ENCODE measurements around the gene PMF1. TPM values are rescaled to one million over a fixed set of nuclear protein-coding genes. Genes with fewer than 3 reads are reported as not detected.

The PMF1 gene
- total and polyA plus RNA-seq, 2 donors from 2014 or later = 65.6 to 110 TPM

GRCh38 chr1:156172696-156173470, 39.9 kb upstream of the PMF1 start:
- no peak overlapping the region for H3K27ac ChIP-seq (ENCODE audit: low read depth in 2 of 2, low read length in 2 of 2)
- DNase-seq = no peak

GRCh38 chr1:156176610-156177210, 36.1 kb upstream of the PMF1 start:
- Histone ChIP-seq H3K9ac (ENCODE audit: low read length in 3 of 3) (no peak overlapping the region), H3K27ac (ENCODE audit: low read depth in 2 of 2, low read length in 2 of 2) (no peak overlapping the region), H3K9me3 (ENCODE audit: control insufficient read depth in 2 of 3, insufficient read depth in 1 of 3, low read length in 3 of 3) (no peaks in the 10 kb centered on the region), H3K4me3 (ENCODE audit: low read length in 3 of 3) (no peak overlapping the region), H3K27me3 (ENCODE audit: control insufficient read depth, insufficient read depth, low read length) (no peaks in the 10 kb centered on the region), H3K4me1 (ENCODE audit: control insufficient read depth in 2 of 3, insufficient read depth in 2 of 3, low read depth in 1 of 3, low read length in 3 of 3) (peaks cover 0 to 3% (median 0%) of the 10 kb centered on the region in 3 donors), H3K36me3 (ENCODE audit: control insufficient read depth in 2 of 3, insufficient read depth in 3 of 3, low read length in 3 of 3) (no peaks in the 10 kb centered on the region)
- DNase-seq = no peak
- intact Hi-C loops (cut with DNase I) = no loop called here
- no peak for FAIRE-seq
- no peak for TF ChIP-seq CTCF (IDR thresholded peaks at IDR 0.05; ENCODE audit: borderline replicate concordance, extremely low read depth, insufficient read depth)

More at GRCh38 chr1:156172696-156173470, 39.9 kb upstream of the PMF1 start:
- no peaks in the 10 kb centered on the region for H3K4me1 ChIP-seq (ENCODE audit: control insufficient read depth in 2 of 3, insufficient read depth in 2 of 3, low read depth in 1 of 3, low read length in 3 of 3)
- no peak for FAIRE-seq
- no peak overlapping the region for H3K4me3 ChIP-seq (ENCODE audit: low read length in 3 of 3)
- TF ChIP-seq CTCF (IDR thresholded peaks at IDR 0.05; ENCODE audit: borderline replicate concordance, extremely low read depth, insufficient read depth) = no peak
- peaks cover 0 to 4% (median 0%) of the 10 kb centered on the region in 3 donors for H3K36me3 ChIP-seq (ENCODE audit: control insufficient read depth in 2 of 3, insufficient read depth in 3 of 3, low read length in 3 of 3)
- H3K9me3 ChIP-seq (ENCODE audit: control insufficient read depth in 2 of 3, insufficient read depth in 1 of 3, low read length in 3 of 3) = no peaks in the 10 kb centered on the region
- no peak overlapping the region for H3K9ac ChIP-seq (ENCODE audit: low read length in 3 of 3)
- intact Hi-C loops (cut with DNase I) = no loop called here
- H3K27me3 ChIP-seq (ENCODE audit: control insufficient read depth, insufficient read depth, low read length) = no peaks in the 10 kb centered on the region

GRCh38 chr1:156177919-156178654, 34.7 kb upstream of the PMF1 start:
- Histone ChIP-seq H3K9me3 (ENCODE audit: control insufficient read depth in 2 of 3, insufficient read depth in 1 of 3, low read length in 3 of 3) (no peaks in the 10 kb centered on the region), H3K36me3 (ENCODE audit: control insufficient read depth in 2 of 3, insufficient read depth in 3 of 3, low read length in 3 of 3) (no peaks in the 10 kb centered on the region), H3K4me1 (ENCODE audit: control insufficient read depth in 2 of 3, insufficient read depth in 2 of 3, low read depth in 1 of 3, low read length in 3 of 3) (peaks cover 0 to 3% (median 0%) of the 10 kb centered on the region in 3 donors), H3K27ac (ENCODE audit: low read depth in 2 of 2, low read length in 2 of 2) (no peak overlapping the region), H3K27me3 (ENCODE audit: control insufficient read depth, insufficient read depth, low read length) (no peaks in the 10 kb centered on the region), H3K4me3 (ENCODE audit: low read length in 3 of 3) (no peak overlapping the region), H3K9ac (ENCODE audit: low read length in 3 of 3) (no peak overlapping the region)
- DNase-seq (peak in 3 of 5 donors; percentile 35 to 48 (median 40)), FAIRE-seq (no peak)
- intact Hi-C loops (cut with DNase I) = no loop called here
- no peak for TF ChIP-seq CTCF (IDR thresholded peaks at IDR 0.05; ENCODE audit: borderline replicate concordance, extremely low read depth, insufficient read depth)

Measured in kidney (tissue), 14 donors.